GM19193 (cell line): ENCODE data around the gene ABCB6.

ENCODE experiments used
- POLR2A ChIP-seq: IDR thresholded peaks from 4 replicates; pipeline ENCODE4 v1.6.1; 2011; ENCODE audit not compliant: insufficient read depth, insufficient read length; ENCODE audit errors: extremely low read depth

The ABCB6 gene

GRCh38 chr2:219218732-219219701 lies at the start of gene ABCB6:
TSS of gene ABCB6 (minus strand) at chr2:219218958. CDS start at chr2:219218673, 285 bp downstream.
- peak; percentile 87 for TF ChIP-seq POLR2A

- no peak for TF ChIP-seq POLR2A
Measured at GRCh38 chr2:219268294-219268693, 49.5 kb upstream of the ABCB6 start.

- TF ChIP-seq POLR2A, result no peak
Measured at GRCh38 chr2:219266886-219267285, 48.1 kb upstream of the ABCB6 start.

- TF ChIP-seq POLR2A, result no peak
Measured at GRCh38 chr2:219266232-219266631, 47.5 kb upstream of the ABCB6 start.

- no peak for TF ChIP-seq POLR2A
Measured at GRCh38 chr2:219261024-219261855, 42.5 kb upstream of the ABCB6 start.

- TF ChIP-seq POLR2A, result no peak
Measured at GRCh38 chr2:219254590-219255201, 35.9 kb upstream of the ABCB6 start.

GRCh38 chr2:219253753-219254589 lies 35.2 kb upstream of the ABCB6 start, which contains the start of gene TUBA4A:
TSS of gene TUBA4A (minus strand) at chr2:219253918. CDS start at chr2:219253858, 60 bp downstream.
- TF ChIP-seq POLR2A, result peak; percentile 100

GRCh38 chr2:219252900-219253752 lies 34.4 kb upstream of the ABCB6 start, which contains the start of gene TUBA4B:
TSS of gene TUBA4B (plus strand) at chr2:219253243. CDS start at chr2:219253408, 165 bp downstream.
- peak; percentile 48 for TF ChIP-seq POLR2A

GRCh38 chr2:219252570-219252899 lies 33.8 kb upstream of the ABCB6 start:
- no peak for TF ChIP-seq POLR2A

- no peak for TF ChIP-seq POLR2A
Measured at GRCh38 chr2:219252084-219252483, 33.3 kb upstream of the ABCB6 start.

- no peak for TF ChIP-seq POLR2A
Measured at GRCh38 chr2:219251656-219252055, 32.9 kb upstream of the ABCB6 start.

- TF ChIP-seq POLR2A, result no peak
Measured at GRCh38 chr2:219250049-219250781, 31.5 kb upstream of the ABCB6 start.

GRCh38 chr2:219249203-219249980 lies 30.6 kb upstream of the ABCB6 start:
- TF ChIP-seq POLR2A, result peak; percentile 37
